Mononuclear cell (primary cell): ENCODE measurements around the gene TTC39A. TPM values are rescaled to one million over a fixed set of nuclear protein-coding genes. Genes with fewer than 3 reads are reported as not detected.

ENCODE experiments used
- H3K27me3 ChIP-seq: 2 replicates; pipeline ENCODE4 v1.6.0; 2011; ENCODE audit warnings: low read length, control low read depth; ENCODE audit not compliant: insufficient read depth
- H3K4me1 ChIP-seq: 2 replicates; pipeline ENCODE4 v1.5.1; 2011; ENCODE audit warnings: mild to moderate bottlenecking, low read length, control low read depth; ENCODE audit not compliant: insufficient read depth
- H3K4me3 ChIP-seq: 2 replicates; pipeline ENCODE4 v1.5.1; 2011; ENCODE audit warnings: mild to moderate bottlenecking, low read length, moderate library complexity
- H3K9me3 ChIP-seq: 2 replicates; pipeline ENCODE4 v1.5.1; 2011; ENCODE audit warnings: low read depth, mild to moderate bottlenecking, control low read depth, low read length
- total RNA-seq: library from RNA; depleted of rRNA; stranded (reverse); fragments of >200 nt; gene quantifications from one replicate; pipeline ENCODE4 v1.2.3, GENCODE V29; 2012

Gene TTC39A
- total RNA-seq, 1 donor = 0.10 TPM

DNA sequence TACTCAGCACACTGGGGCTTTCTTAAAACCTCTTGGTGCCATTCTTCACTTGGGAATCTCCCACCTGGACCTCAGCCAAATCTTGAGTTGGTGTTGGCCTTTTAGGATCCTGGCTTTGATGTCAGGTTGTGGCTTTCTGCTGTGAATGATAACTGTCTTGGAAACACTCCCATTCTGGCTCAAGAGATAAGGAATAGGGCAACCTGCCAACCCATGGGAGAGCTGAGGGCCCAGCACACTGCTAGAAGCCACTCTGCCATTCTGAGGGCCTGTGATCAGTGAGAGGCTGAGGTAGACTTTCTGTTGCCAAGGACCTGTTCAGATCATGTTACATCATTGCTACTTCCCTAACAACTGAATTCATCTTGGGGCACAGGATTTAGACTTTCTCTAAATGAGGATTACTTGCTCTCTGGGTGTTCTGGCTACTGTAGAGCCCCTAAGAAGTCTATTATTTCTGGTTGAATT is 45.8 kb downstream of the TTC39A start:
- H3K9me3 ChIP-seq = no peaks in the 10 kb centered on the region

GRCh38 chr1:51283979-51284378 is 46.4 kb downstream of the TTC39A start:
- no peaks in the 10 kb centered on the region for H3K9me3 ChIP-seq
- no peak overlapping the region for H3K4me3 ChIP-seq
- no peaks in the 10 kb centered on the region for H3K4me1 ChIP-seq
- no peaks in the 10 kb centered on the region for H3K27me3 ChIP-seq

More for the DNA sequence above, 45.8 kb downstream of the TTC39A start:
- Histone ChIP-seq H3K27me3 (no peaks in the 10 kb centered on the region), H3K4me3 (no peak overlapping the region), H3K4me1 (no peaks in the 10 kb centered on the region)

GRCh38 chr1:51282605-51283004 is 47.8 kb downstream of the TTC39A start:
- Histone ChIP-seq H3K27me3 (no peaks in the 10 kb centered on the region), H3K9me3 (no peaks in the 10 kb centered on the region), H3K4me1 (no peaks in the 10 kb centered on the region), H3K4me3 (no peak overlapping the region)

- Histone ChIP-seq H3K4me3 (no peak overlapping the region), H3K4me1 (no peaks in the 10 kb centered on the region), H3K9me3 (no peaks in the 10 kb centered on the region)
Measured at GRCh38 chr1:51281807-51282206, 48.6 kb downstream of the TTC39A start.

DNA sequence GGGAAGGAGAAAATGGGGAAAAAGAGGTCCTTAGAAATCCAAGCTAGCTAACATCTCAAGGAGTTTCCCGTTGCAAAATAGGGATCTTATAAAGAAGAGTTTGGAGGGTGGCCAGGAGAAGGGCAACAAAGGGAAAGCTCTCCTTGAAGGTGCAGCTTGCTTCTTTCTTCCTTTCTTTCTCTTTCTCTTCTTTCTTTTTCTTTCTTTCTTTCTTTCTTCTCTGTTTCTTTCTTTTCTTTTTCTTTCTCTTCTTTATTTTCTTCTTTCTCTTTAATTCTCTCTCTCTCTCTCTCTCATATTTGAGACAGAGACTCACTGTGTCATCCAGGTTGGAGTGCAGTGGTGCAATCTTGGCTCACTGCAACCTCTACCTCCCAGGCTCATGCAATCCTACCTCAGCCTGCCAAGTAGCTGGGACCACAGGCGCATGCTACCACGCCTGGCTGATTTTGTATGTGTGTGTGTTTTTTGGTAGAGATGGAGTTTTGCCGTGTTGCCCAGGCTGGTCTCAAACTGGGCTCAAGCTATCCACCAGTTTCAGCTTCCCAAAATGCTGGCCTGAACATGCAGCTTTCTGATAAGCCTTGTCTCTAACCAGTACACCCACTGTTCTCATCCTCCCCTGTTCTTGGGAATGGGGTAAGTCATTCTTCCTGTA is 49.9 kb downstream of the TTC39A start:
- Histone ChIP-seq H3K4me1 (no peaks in the 10 kb centered on the region), H3K27me3 (no peaks in the 10 kb centered on the region), H3K4me3 (no peak overlapping the region), H3K9me3 (no peaks in the 10 kb centered on the region)

More at GRCh38 chr1:51281807-51282206, 48.6 kb downstream of the TTC39A start:
- no peaks in the 10 kb centered on the region for H3K27me3 ChIP-seq

GRCh38 chr1:51276286-51276685 is 54.1 kb downstream of the TTC39A start:
- Histone ChIP-seq H3K9me3 (no peaks in the 10 kb centered on the region), H3K4me1 (no peaks in the 10 kb centered on the region), H3K4me3 (no peak overlapping the region), H3K27me3 (no peaks in the 10 kb centered on the region)

DNA sequence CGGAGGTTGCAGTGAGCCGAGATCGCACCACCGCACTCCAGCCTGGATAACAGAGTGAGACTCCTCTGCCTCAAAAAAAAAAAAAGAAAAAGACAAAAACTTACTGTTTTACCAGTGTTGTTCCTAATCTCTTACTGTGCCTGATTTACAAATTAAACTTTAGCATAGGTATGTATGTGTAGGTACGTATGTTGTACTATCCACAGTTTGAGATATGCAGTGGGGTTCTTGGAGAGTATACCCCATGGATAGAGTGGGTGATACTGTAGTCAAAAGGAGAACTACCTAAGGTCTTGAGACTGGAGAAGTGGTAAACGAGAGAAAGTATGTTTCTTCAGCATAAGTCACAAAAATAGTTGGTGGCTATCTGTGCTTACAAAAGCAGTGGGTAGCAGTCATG is 55.7 kb downstream of the TTC39A start:
- H3K4me3 ChIP-seq = no peak overlapping the region
- no peaks in the 10 kb centered on the region for H3K9me3 ChIP-seq
- H3K27me3 ChIP-seq = no peaks in the 10 kb centered on the region
- H3K4me1 ChIP-seq = no peaks in the 10 kb centered on the region

GRCh38 chr1:51272916-51273315 is 57.4 kb downstream of the TTC39A start:
- Histone ChIP-seq H3K9me3 (no peaks in the 10 kb centered on the region), H3K27me3 (no peaks in the 10 kb centered on the region), H3K4me1 (peaks cover 12% of the 10 kb centered on the region), H3K4me3 (no peak overlapping the region)

GRCh38 chr1:51270751-51271150 is 59.6 kb downstream of the TTC39A start:
- Histone ChIP-seq H3K4me3 (no peak overlapping the region), H3K9me3 (no peaks in the 10 kb centered on the region), H3K27me3 (no peaks in the 10 kb centered on the region), H3K4me1 (peaks cover 34% of the 10 kb centered on the region)

DNA sequence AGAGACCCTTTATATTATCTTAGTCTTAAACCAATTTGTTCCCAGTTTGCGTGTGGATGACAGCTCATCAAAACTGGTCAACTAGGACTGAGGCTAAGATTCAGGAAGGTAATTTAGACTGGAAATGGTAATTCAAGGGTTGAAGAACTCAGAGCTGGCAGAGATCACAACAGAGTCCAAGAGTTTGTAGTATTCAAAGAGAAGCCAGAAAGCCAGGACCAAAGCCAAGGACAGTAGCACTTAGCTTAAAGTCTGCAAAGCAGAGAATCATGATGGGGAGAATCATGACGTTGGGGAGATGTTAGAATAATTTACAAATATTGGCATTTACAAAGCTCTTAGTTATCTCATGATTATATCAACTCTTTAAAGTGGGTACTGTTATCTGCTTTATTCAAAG is 61.7 kb downstream of the TTC39A start:
- peaks cover 49% of the 10 kb centered on the region for H3K4me1 ChIP-seq
- H3K4me3 ChIP-seq = no peak overlapping the region
- H3K27me3 ChIP-seq = no peaks in the 10 kb centered on the region
- H3K9me3 ChIP-seq = no peaks in the 10 kb centered on the region

- Histone ChIP-seq H3K4me1 (peaks cover 55% of the 10 kb centered on the region), H3K27me3 (no peaks in the 10 kb centered on the region), H3K9me3 (no peaks in the 10 kb centered on the region), H3K4me3 (no peak overlapping the region)
Measured at GRCh38 chr1:51266791-51267190, 63.6 kb downstream of the TTC39A start.

- Histone ChIP-seq H3K4me3 (no peak overlapping the region), H3K27me3 (no peaks in the 10 kb centered on the region), H3K9me3 (no peaks in the 10 kb centered on the region), H3K4me1 (peaks cover 55% of the 10 kb centered on the region)
Measured at GRCh38 chr1:51266181-51266580, 64.2 kb downstream of the TTC39A start.

GRCh38 chr1:51265618-51266017 is 64.7 kb downstream of the TTC39A start:
- Histone ChIP-seq H3K4me3 (no peak overlapping the region), H3K9me3 (no peaks in the 10 kb centered on the region), H3K4me1 (peaks cover 55% of the 10 kb centered on the region), H3K27me3 (no peaks in the 10 kb centered on the region)

DNA sequence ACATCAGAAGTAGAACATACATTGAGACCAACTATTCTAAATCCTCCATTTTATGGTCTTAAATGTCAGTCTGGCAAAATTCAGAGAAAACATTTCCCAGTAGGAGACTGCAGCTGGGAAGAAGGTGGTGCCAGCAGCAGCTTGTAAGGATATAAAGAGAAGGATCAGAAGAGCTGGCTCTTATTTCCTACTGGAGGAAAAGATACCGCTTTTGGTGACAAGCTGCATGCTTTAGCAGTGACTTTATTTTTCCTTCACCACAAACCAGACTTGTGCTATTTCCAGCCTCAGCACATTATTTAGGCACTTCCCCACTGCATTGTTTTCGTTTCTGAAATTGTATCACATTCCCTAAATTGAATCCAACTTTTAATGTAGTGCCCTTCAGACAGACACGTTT is 65.9 kb downstream of the TTC39A start:
- Histone ChIP-seq H3K9me3 (no peaks in the 10 kb centered on the region), H3K4me3 (no peak overlapping the region), H3K4me1 (peaks cover 55% of the 10 kb centered on the region), H3K27me3 (no peaks in the 10 kb centered on the region)

DNA sequence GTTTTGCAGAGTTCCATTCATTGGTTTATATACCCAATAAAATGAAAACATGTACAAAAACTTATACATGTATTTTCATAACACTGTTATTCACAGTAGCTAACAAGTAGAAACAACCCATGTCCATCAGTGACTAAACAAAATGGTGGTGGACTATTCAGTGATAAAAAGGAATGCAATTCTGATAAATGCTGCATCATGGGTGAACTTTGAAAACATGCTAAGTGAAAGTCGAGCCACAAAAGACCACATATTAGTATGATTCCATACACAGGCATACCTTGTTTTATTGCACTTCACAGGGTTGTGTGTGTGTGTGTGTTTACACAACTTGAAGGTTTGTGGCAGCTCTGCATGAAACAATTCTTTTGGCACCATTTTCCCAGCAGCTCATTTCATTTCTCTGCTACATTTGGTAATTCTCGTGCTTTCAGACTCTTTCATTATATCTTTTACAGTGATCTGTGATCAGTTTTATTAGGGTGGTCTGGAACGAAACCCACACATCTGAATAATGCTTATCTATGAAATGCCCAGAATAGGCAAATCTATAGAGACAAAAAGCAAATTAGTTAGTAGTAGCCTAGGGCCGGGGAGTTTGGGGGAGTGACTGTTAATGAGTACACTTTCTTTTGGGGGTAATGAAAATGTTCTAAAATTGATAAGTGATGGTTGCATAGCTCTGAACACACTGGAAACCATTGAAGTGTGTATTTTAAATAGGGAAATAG is 67.0 kb downstream of the TTC39A start:
- no peaks in the 10 kb centered on the region for H3K9me3 ChIP-seq
- no peak overlapping the region for H3K4me3 ChIP-seq
- peaks cover 45% of the 10 kb centered on the region for H3K4me1 ChIP-seq
- H3K27me3 ChIP-seq = no peaks in the 10 kb centered on the region

DNA sequence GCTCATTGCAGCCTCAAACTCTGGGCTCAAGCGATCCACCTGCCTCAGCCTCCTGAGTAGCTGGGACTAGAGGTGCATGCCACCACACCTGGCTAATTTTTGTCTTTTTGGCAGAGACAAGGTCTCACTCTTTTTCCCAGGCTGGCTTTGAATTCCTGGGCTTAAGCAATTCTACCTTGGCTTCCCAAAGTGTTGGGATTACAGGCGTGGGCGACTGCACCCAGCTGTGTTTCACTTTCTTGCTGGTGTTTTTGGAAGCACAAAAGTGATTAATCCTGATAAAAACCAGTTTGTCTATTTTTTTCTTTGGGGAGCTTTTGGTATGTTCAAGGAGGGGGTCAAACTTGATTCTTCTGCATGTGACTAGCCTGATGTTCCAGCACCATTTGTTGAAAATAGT is 75.0 kb downstream of the TTC39A start:
- Histone ChIP-seq H3K4me1 (peaks cover 12% of the 10 kb centered on the region), H3K27me3 (no peaks in the 10 kb centered on the region), H3K9me3 (no peaks in the 10 kb centered on the region), H3K4me3 (no peak overlapping the region)
